GM19043 (cell line): ENCODE results near the gene SNTG2.

Experiments
- ATAC-seq: cut with Tn5 transposase; IDR thresholded peaks from one replicate; pipeline ENCODE4 v1.9.1; 2021; ENCODE audit warnings: low read depth; ENCODE audit not compliant: unreplicated experiment

The SNTG2 gene

GRCh38 chr2:1300284-1300683 is 349.6 kb downstream of the SNTG2 start:
- ATAC-seq: no peak

- ATAC-seq: no peak
These were observed 350.4 kb downstream of the SNTG2 start for GRCh38 chr2:1301056-1301455.

GRCh38 chr2:1305342-1306013 is 354.8 kb downstream of the SNTG2 start:
- no peak for ATAC-seq

GRCh38 chr2:1306014-1306686 is 355.5 kb downstream of the SNTG2 start:
- ATAC-seq: no peak

- no peak for ATAC-seq
These were observed 356.3 kb downstream of the SNTG2 start for GRCh38 chr2:1306687-1307516.

- ATAC-seq: no peak
These were observed 357.0 kb downstream of the SNTG2 start for GRCh38 chr2:1307670-1308069.

GRCh38 chr2:1308678-1309077 is 358.0 kb downstream of the SNTG2 start:
- ATAC-seq: no peak

GRCh38 chr2:1309507-1309906 is 358.9 kb downstream of the SNTG2 start:
- no peak for ATAC-seq

GRCh38 chr2:1310202-1310601 is 359.6 kb downstream of the SNTG2 start:
- ATAC-seq: no peak

GRCh38 chr2:1310866-1311265 is 360.2 kb downstream of the SNTG2 start:
- no peak for ATAC-seq

GRCh38 chr2:1313240-1313924 is 362.7 kb downstream of the SNTG2 start:
- no peak for ATAC-seq

- no peak for ATAC-seq
These were observed 363.6 kb downstream of the SNTG2 start for GRCh38 chr2:1314254-1314653.

GRCh38 chr2:1318366-1319009 is 367.8 kb downstream of the SNTG2 start:
- no peak for ATAC-seq

GRCh38 chr2:1319393-1319792 is 368.7 kb downstream of the SNTG2 start:
- no peak for ATAC-seq

- ATAC-seq: no peak
These were observed 370.7 kb downstream of the SNTG2 start for GRCh38 chr2:1321321-1321720.

- no peak for ATAC-seq
These were observed 374.2 kb downstream of the SNTG2 start for GRCh38 chr2:1324884-1325283.

- ATAC-seq: no peak
These were observed 378.0 kb downstream of the SNTG2 start for GRCh38 chr2:1328684-1329083.

GRCh38 chr2:1339388-1340140 is 388.9 kb downstream of the SNTG2 start:
- ATAC-seq: no peak

- ATAC-seq: no peak
These were observed 389.5 kb downstream of the SNTG2 start for GRCh38 chr2:1340141-1340512.
